ENCODE results near the gene CDPF1.
A peak's percentile ranks its signal among the peaks of the same experiment; 100 is the strongest.
"Not testable (repeated sequence)": the region's sequence is repeated elsewhere in the genome, so short reads cannot be mapped to it uniquely, and the experiment has no call there.

Gene CDPF1

GRCh38 chr22:46281866-46282678 lies 32.0 kb upstream of the CDPF1 start:
- no peak for DNase-seq

- DNase-seq: no peak
These were observed 31.0 kb upstream of the CDPF1 start for GRCh38 chr22:46280999-46281623.

- no peak for DNase-seq
These were observed 30.1 kb upstream of the CDPF1 start for GRCh38 chr22:46280063-46280817.

GRCh38 chr22:46278656-46279645 lies 28.9 kb upstream of the CDPF1 start:
- no peak for DNase-seq

DNA sequence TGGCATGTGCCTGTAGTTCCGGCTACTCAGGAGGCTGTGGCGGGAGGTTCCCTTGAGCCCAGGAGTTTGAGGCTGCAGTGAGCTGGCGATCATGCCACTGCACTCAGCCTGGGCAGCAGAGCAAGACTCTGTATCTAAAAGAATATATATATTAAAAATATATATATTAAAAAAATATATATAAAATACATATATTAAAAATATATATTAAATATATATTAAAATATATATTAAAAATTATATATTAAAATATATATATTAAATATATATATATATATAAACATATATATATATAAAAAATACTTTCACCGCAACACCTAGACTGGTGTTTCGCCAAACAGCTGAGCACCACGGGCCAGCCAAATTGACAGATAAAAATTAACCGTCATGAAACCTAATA lies 26.5 kb upstream of the CDPF1 start:
- no peak for DNase-seq

DNA sequence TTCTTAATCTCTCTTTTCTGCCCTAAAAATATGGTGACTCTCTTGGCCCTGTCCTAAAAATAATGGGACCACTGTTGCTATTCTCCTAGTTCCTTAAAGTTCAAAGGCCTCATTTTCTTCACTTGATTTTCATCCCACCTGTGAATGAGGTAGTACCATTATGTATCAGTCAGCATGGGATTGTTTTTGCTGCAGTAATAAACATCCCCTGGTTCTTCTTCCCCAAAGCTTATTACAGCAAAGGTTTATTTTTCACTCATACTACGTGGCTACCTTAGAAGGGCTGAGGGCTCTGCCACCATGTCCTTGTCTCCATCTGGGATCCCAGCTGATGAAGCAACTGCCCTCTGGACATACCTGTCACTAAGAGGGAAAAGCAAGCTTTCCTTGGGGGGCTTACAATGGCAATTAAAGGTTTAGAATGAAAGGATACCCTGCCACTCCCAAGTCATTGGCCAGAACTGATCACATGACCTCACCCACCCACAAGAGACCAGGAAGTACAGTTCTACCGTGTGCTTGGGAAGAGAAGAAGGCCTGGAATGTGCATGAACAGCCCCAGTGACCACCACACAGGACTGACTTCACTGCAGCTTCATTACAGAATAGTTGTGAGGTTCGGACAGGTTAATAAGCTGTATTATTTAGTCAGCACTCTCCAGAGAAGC lies 25.5 kb upstream of the CDPF1 start:
- DNase-seq: no peak

- DNase-seq: no peak
These were observed 24.3 kb upstream of the CDPF1 start for GRCh38 chr22:46274381-46274780.

GRCh38 chr22:46273432-46274148 lies 23.5 kb upstream of the CDPF1 start:
- DNase-seq: no peak

DNA sequence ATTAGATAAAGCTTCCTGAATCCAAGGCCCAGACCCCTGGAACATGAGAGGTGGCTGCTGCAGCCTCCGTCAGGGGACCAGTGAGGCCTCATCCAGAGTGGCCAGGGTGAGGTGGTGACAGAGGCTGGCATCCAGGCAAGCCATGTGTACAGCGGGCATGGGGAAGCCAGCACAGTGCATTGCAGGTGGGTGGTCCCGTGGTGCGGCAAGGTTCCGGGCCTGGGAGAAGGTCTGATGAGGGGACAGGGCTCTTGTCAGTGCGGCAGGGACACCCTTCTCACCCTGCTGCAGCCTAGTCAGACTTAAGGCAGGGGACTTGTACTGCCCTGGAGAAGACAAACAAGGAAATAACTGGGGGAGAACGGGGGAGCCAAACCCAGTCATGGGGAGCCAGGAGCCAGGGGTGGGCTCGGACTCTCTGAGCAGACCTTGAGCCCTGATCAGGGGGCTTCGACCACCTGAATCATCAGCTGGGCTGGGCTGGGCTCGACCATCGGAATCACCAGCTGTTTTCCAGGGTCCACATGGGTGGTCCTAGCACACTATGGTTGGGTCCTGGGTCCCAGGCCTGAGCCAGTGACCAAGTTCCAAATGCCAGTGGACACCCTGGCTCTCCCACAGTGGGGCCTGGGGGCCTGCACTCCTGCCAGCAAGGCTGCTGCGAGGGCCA lies 22.8 kb upstream of the CDPF1 start:
- no peak for DNase-seq

GRCh38 chr22:46272196-46272595 lies 22.1 kb upstream of the CDPF1 start:
- DNase-seq: no peak

- no peak for DNase-seq
These were observed 19.5 kb upstream of the CDPF1 start for GRCh38 chr22:46269564-46269963.

- peak; percentile 85 for DNase-seq
These were observed 17.6 kb upstream of the CDPF1 start, which contains the start of gene TTC38 for GRCh38 chr22:46267431-46268279. TTC38 (plus strand) TSS chr22:46268008; CDS start chr22:46268040, 32 bp downstream.

DNA sequence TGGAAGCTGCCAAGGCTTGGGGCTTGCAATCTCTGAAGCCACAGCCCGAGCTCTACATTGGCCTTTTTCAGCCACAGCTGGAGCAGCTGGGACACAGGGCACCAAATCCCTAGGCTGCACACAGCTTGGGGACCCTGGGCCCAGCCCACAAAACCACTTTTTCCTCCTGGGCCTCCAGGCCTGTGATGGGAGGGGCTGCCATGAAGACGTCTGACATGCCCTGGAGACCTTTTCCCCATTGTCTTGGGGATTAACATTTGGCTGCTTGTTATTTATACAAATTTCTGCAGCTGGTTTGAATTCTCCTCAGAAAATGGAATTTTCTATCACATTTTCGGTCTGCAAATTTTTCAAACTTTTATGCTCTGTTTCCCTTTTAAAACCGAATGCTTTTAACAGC lies 15.5 kb upstream of the CDPF1 start:
- not testable (repeated sequence) for DNase-seq

- not testable (repeated sequence) for DNase-seq
These were observed 14.4 kb upstream of the CDPF1 start for GRCh38 chr22:46264520-46264919.

DNA sequence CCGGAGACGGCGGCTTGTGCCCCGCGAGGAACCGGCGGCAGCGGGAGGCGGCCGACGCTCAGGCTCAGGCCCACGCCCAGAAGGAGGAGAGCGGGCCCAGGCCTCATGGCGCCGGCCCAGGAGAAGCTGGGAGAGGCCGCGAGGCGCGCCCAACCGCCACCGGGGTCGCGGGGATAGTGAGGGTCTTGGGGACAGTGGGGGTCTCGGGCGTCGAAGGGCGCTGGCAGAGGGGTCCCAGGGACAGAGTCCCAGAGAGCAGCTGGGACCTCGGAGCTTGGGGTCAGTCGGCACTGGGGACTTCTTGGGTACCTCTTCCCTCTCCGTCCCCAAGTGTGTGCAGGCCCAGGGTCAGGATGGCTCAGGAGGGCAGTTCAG lies 13.1 kb upstream of the CDPF1 start, which contains the start of gene PKDREJ:
PKDREJ (minus strand) TSS at position 128 of the 375 bp plus-strand sequence; CDS start at position 107, 21 bp downstream.
- no peak for DNase-seq

- no peak for DNase-seq
These were observed 12.5 kb upstream of the CDPF1 start for GRCh38 chr22:46262449-46263215.

GRCh38 chr22:46260038-46260437 lies 9.9 kb upstream of the CDPF1 start:
- DNase-seq: no peak

GRCh38 chr22:46259374-46259773 lies 9.3 kb upstream of the CDPF1 start:
- DNase-seq: no peak

Measured in T1000 (cell line).